GM12801 (cell line): ENCODE data around the gene L1CAM.

Source experiments
- TF ChIP-seq, protein P1 (sequence below): IDR thresholded peaks from one replicate; pipeline ENCODE4 v1.5.1; 2011; ENCODE audit warnings: control low read depth; ENCODE audit not compliant: insufficient read length; ENCODE audit errors: extremely low read depth

L1CAM gene

GRCh38 chrX:153874366-153875125, 11.4 kb downstream of the L1CAM start:
- TF ChIP-seq, protein P1, sequence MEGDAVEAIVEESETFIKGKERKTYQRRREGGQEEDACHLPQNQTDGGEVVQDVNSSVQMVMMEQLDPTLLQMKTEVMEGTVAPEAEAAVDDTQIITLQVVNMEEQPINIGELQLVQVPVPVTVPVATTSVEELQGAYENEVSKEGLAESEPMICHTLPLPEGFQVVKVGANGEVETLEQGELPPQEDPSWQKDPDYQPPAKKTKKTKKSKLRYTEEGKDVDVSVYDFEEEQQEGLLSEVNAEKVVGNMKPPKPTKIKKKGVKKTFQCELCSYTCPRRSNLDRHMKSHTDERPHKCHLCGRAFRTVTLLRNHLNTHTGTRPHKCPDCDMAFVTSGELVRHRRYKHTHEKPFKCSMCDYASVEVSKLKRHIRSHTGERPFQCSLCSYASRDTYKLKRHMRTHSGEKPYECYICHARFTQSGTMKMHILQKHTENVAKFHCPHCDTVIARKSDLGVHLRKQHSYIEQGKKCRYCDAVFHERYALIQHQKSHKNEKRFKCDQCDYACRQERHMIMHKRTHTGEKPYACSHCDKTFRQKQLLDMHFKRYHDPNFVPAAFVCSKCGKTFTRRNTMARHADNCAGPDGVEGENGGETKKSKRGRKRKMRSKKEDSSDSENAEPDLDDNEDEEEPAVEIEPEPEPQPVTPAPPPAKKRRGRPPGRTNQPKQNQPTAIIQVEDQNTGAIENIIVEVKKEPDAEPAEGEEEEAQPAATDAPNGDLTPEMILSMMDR = no peak

DNA sequence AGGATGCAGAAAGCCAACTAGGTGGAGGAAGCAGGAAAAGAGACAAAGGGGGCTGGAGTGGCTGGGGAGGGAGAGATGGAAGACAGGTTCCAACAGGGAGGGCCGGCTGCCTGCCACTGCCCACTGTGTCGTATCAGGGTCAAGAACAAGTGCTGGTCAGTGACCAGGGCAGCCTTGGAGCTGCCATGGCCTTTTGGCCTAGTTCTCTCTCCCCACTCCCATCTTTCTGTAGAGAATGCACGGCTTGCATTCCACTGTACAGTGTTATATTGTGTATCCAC, 11.9 kb downstream of the L1CAM start:
- TF ChIP-seq, protein P1 = no peak

DNA sequence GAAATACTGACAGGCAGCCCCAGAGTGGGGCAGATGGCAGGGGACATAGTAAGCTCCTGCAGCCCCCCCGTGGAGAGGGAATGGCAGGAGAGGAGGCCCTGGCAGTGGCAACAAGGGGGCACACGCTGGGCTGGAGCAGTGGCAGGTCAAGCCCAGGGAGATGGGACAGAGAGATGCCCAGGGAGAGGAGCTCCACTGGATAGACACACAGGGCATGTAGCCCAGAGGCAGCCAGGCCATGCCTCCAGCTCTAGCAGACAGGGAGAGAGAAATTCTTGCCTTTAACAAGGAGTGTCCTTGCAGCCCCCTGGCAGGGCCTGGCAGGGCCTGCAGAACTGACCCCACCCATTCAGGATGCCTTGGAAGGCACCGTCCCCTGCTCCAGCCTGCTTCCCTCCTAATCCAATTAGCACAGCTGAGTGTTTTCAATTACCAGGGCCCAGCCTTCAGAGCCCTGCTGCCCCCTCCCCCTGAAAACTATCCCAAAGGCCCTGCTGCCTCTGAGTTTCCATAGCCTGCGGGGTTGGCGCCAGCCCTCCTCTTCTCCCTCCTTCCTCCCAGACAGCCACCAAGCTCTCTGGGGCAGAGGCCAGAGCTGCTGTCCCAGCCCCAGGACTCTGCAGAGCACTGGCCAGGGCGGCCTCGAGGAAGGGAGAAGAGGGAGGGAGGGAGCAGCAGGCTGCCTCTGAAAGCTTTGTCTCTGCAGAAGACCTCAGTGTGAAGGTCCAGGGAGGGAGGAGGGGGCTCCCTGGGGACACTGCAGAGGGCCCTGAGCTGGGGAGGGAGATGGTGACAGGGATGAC, 12.5 kb downstream of the L1CAM start:
- TF ChIP-seq, protein P1 = no peak

- TF ChIP-seq, protein P1 = no peak
Measured at GRCh38 chrX:153871946-153872878, 13.8 kb downstream of the L1CAM start.

- TF ChIP-seq, protein P1 = no peak
Measured at GRCh38 chrX:153871451-153871850, 14.5 kb downstream of the L1CAM start.

GRCh38 chrX:153870791-153871360, 15.1 kb downstream of the L1CAM start:
- TF ChIP-seq, protein P1 = no peak
